Keratinocyte (primary cell): ENCODE data around the gene DNASE1L2. TPM values are rescaled to one million over a fixed set of nuclear protein-coding genes. Genes with fewer than 3 reads are reported as not detected.

Experiments used
- DNase-seq: peaks from one replicate; pipeline ENCODE4 v3.0.0-alpha.2; 2011; ENCODE audit warnings: low read depth, missing footprints, low spot score
- FAIRE-seq: peaks from 2 replicates; lab custom pipeline; 2011; peaks lifted over from hg19 to GRCh38; lab: Jason Lieb, UNC
- H2AFZ ChIP-seq: 2 replicates; pipeline ENCODE4 v1.6.0; 2012; ENCODE audit warnings: low read length, control low read depth, inconsistent platforms; ENCODE audit not compliant: control insufficient read depth
- H3K27ac ChIP-seq: 2 replicates; pipeline ENCODE4 v1.5.1; 2011; ENCODE audit warnings: low read length; ENCODE audit not compliant: control insufficient read depth, insufficient read depth
- H3K27me3 ChIP-seq: 3 replicates; pipeline ENCODE4 v1.6.0; 2011; ENCODE audit warnings: low read length; ENCODE audit not compliant: control insufficient read depth, insufficient read depth; ENCODE audit errors: extremely low read depth
- H3K36me3 ChIP-seq, 2 experiments: 2 replicates in 1 of 2; 3 replicates in 1 of 2; pipeline ENCODE4 v1.5.1; 2011; ENCODE audit warnings: low read length in 2 of 2, mild to moderate bottlenecking in 1 of 2; ENCODE audit not compliant: control insufficient read depth in 2 of 2, insufficient read depth in 2 of 2; ENCODE audit errors: extremely low read depth in 1 of 2
- H3K4me1 ChIP-seq: 3 replicates; pipeline ENCODE4 v1.5.1; 2011; ENCODE audit warnings: low read length; ENCODE audit not compliant: control insufficient read depth, insufficient read depth; ENCODE audit errors: extremely low read depth
- H3K4me2 ChIP-seq: 3 replicates; pipeline ENCODE4 v1.6.0; 2011; ENCODE audit warnings: low read depth, low read length; ENCODE audit not compliant: control insufficient read depth, insufficient read depth; ENCODE audit errors: extremely low read depth
- H3K4me3 ChIP-seq, 3 experiments: fragments of 200-600 bp in 1 of 3; sonication (generic) in 1 of 3; 2 replicates in 2 of 3; 3 replicates in 1 of 3; pipeline ENCODE4 v1.5.1; 2011 to 2016; ENCODE audit warnings: low read length in 3 of 3, mild to moderate bottlenecking in 3 of 3, control low read depth in 2 of 3, inconsistent platforms in 1 of 3, low read depth in 1 of 3, mixed read lengths in 1 of 3, mixed run types in 1 of 3, moderate library complexity in 1 of 3; ENCODE audit not compliant: control insufficient read depth in 2 of 3, insufficient read depth in 2 of 3; ENCODE audit errors: extremely low read depth in 1 of 3
- H3K79me2 ChIP-seq: 2 replicates; pipeline ENCODE4 v1.6.0; 2012; ENCODE audit warnings: low read length; ENCODE audit not compliant: control insufficient read depth, insufficient read depth
- H3K9ac ChIP-seq: 3 replicates; pipeline ENCODE4 v1.6.0; 2011; ENCODE audit warnings: low read length; ENCODE audit not compliant: control insufficient read depth, insufficient read depth; ENCODE audit errors: extremely low read depth
- H3K9me1 ChIP-seq: 3 replicates; pipeline ENCODE4 v1.6.0; 2011; ENCODE audit warnings: low read length; ENCODE audit not compliant: control insufficient read depth, insufficient read depth; ENCODE audit errors: extremely low read depth
- H3K9me3 ChIP-seq: 2 replicates; pipeline ENCODE4 v1.5.1; 2012; ENCODE audit warnings: low read depth, low read length; ENCODE audit not compliant: control insufficient read depth
- H4K20me1 ChIP-seq: 3 replicates; pipeline ENCODE4 v1.6.0; 2011; ENCODE audit warnings: low read length; ENCODE audit not compliant: control insufficient read depth, insufficient read depth; ENCODE audit errors: extremely low read depth
- EZH2 ChIP-seq: IDR thresholded peaks from one replicate; pipeline ENCODE4 v1.6.1; 2012; ENCODE audit warnings: inconsistent platforms, mild to moderate bottlenecking, low read length, moderate library complexity
- dilution Hi-C: fragments of 300-500 bp; cut with MboI; formaldehyde crosslinking; loops from one replicate; pipeline ENCODE4 v1.7.0; 2020; ENCODE audit warnings: low sequenced_read_pairs; ENCODE audit not compliant: extremely low pct_ligation_motif_present
- polyA plus RNA-seq, 5 experiments: library from polyadenylated mRNA; depleted of rRNA in 3 of 5; stranded (reverse) in 3 of 5; stranded (forward) in 1 of 5; unstranded in 1 of 5; fragments of >200 nt; gene quantifications; 1 replicate in 1 of 5; 2 replicates in 3 of 5; 3 replicates in 1 of 5; pipeline versions ENCODE4 v1.2.1 to v1.2.3, GENCODE V29; 2011 to 2012; ENCODE audit warnings: missing spikeins in 2 of 5, low read depth in 1 of 5, low replicate concordance in 1 of 5
- TF ChIP-seq, protein P1 (sequence below), 3 experiments: IDR thresholded peaks in 1 of 3; conservative IDR thresholded peaks in 1 of 3; optimal IDR thresholded peaks in 1 of 3; 2 replicates in 2 of 3; 3 replicates in 1 of 3; pipeline versions ENCODE3 to v1.5.1; 2011; ENCODE audit warnings: low read length in 3 of 3, mild to moderate bottlenecking in 3 of 3, moderate library complexity in 2 of 3, control low read depth in 1 of 3, inconsistent platforms in 1 of 3; ENCODE audit not compliant: insufficient read depth in 2 of 3; ENCODE audit errors: extremely low read depth in 1 of 3

The DNASE1L2 gene
- polyA plus RNA-seq, 1 donor (not counting 4 experiments of a cell fraction or from before 2014, with no cell fraction given) = 0.31 TPM

DNA sequence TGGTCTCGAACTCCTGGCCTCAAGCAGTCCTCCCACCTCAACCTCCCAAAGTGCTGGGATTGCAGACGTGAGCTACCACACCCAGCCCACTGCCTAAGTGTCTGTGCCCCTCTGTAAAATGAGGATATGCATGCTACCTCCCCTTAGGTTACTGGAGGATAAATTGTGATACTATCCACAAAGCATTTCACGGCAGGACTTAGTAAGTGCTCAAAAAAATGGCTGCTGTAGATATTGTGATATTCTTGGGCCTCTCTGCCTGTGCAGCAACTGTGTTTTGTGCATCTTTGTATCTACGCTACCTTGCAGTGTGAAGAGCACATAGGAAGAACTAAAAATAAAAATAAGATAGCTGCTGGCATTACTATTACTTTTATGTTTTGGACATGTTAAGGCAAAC lies 38.0 kb upstream of the DNASE1L2 start:
- FAIRE-seq = no peak
- H3K27me3 ChIP-seq = peaks cover 36% of the 10 kb centered on the region
- dilution Hi-C loops = no loop called here

DNA sequence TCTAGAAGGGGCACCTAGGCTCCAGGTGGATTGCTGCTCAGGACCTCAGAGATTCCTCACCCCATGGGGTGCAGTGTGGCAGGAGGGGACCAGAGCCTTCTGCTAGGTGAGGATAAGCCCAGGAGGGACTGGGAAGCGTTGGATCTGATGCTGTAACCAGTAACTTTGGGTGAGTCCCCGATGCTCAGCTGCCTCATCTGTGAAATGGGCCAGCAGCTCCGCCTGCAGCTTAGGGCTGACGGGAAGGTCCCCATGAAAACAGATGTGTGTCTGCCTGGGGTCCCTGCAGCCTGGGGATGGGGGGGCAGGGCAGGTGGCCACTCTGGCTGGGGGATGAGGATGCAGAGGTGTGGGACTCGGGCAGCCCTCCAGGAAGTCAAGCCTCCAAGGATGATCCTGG lies 37.1 kb upstream of the DNASE1L2 start:
- DNase-seq (no peak), FAIRE-seq (no peak)
- Histone ChIP-seq H2AFZ (no peak overlapping the region), H3K27ac (no peak overlapping the region), H3K4me2 (no peak overlapping the region), H3K79me2 (no peaks in the 10 kb centered on the region), H3K36me3 (no peaks in the 10 kb centered on the region), H3K9me3 (no peaks in the 10 kb centered on the region), H3K4me3 (no peak overlapping the region), H3K4me1 (peaks cover 16% of the 10 kb centered on the region), H3K9ac (no peak overlapping the region), H3K27me3 (peaks cover 28% of the 10 kb centered on the region), H3K9me1 (no peaks in the 10 kb centered on the region), H4K20me1 (no peaks in the 10 kb centered on the region)
- TF ChIP-seq, protein P1, sequence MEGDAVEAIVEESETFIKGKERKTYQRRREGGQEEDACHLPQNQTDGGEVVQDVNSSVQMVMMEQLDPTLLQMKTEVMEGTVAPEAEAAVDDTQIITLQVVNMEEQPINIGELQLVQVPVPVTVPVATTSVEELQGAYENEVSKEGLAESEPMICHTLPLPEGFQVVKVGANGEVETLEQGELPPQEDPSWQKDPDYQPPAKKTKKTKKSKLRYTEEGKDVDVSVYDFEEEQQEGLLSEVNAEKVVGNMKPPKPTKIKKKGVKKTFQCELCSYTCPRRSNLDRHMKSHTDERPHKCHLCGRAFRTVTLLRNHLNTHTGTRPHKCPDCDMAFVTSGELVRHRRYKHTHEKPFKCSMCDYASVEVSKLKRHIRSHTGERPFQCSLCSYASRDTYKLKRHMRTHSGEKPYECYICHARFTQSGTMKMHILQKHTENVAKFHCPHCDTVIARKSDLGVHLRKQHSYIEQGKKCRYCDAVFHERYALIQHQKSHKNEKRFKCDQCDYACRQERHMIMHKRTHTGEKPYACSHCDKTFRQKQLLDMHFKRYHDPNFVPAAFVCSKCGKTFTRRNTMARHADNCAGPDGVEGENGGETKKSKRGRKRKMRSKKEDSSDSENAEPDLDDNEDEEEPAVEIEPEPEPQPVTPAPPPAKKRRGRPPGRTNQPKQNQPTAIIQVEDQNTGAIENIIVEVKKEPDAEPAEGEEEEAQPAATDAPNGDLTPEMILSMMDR (optimal IDR thresholded peaks at IDR 0.05 in 1 of 3, IDR thresholded peaks at IDR 0.05 in 1 of 3, conservative IDR thresholded peaks at IDR 0.05 in 1 of 3; ENCODE audit: extremely low read depth in 1 of 3, insufficient read depth in 2 of 3, low read length in 3 of 3) = no peak
- no peak for TF ChIP-seq EZH2
- dilution Hi-C loops = no loop called here

More for the DNA sequence above, 38.0 kb upstream of the DNASE1L2 start:
- no peak for DNase-seq
- Histone ChIP-seq H3K4me2 (no peak overlapping the region), H3K27ac (no peak overlapping the region), H3K79me2 (no peaks in the 10 kb centered on the region), H2AFZ (no peak overlapping the region), H3K9me1 (no peaks in the 10 kb centered on the region), H3K9me3 (no peaks in the 10 kb centered on the region), H3K9ac (no peak overlapping the region), H3K36me3 (no peaks in the 10 kb centered on the region), H3K4me3 (no peak overlapping the region), H4K20me1 (no peaks in the 10 kb centered on the region), H3K4me1 (peaks cover 16% of the 10 kb centered on the region)
- TF ChIP-seq EZH2 = no peak
- TF ChIP-seq, protein P1 (optimal IDR thresholded peaks at IDR 0.05 in 1 of 3, IDR thresholded peaks at IDR 0.05 in 1 of 3, conservative IDR thresholded peaks at IDR 0.05 in 1 of 3; ENCODE audit: extremely low read depth in 1 of 3, insufficient read depth in 2 of 3, low read length in 3 of 3) = no peak
